ENCODE data around the gene FOXI2. TPM values are rescaled to one million over a fixed set of nuclear protein-coding genes. Genes with fewer than 3 reads are reported as not detected.

Gene FOXI2
- total RNA-seq, 4 donors from 2014 or later, result 0.59 to 0.87 TPM; not detected in 2

GRCh38 chr10:127736222-127736914 is 617 bp upstream of the FOXI2 start:
- 3% methylated on average over 26 to 54 of the region's 66 CpGs for WGBS, 2 donors
- Histone ChIP-seq H3K27ac (no peak overlapping the region), H3K36me3 (no peaks in the 10 kb centered on the region), H3K9me3 (no peaks in the 10 kb centered on the region), H3K4me3 (peak overlapping the region in 1 of 4 donors; percentile 38), H3K4me1 (peaks cover 0 to 32% (median 0%) of the 10 kb centered on the region in 4 donors), H3K27me3 (peaks cover 0 to 65% of the 10 kb centered on the region in 2 donors)
- DNase-seq (ENCODE audit: low spot score in 2 of 2), result no peak
- TF ChIP-seq EP300 (IDR thresholded peaks at IDR 0.05), result no peak
- TF ChIP-seq POLR2A (IDR thresholded peaks at IDR 0.05), result no peak
- no peak for TF ChIP-seq CTCF (IDR thresholded peaks at IDR 0.05)

GRCh38 chr10:127737563-127738511 is 852 bp downstream of the FOXI2 start:
- no peaks in the 10 kb centered on the region for H3K9me3 ChIP-seq
- TF ChIP-seq POLR2A (IDR thresholded peaks at IDR 0.05), result no peak
- TF ChIP-seq EP300 (IDR thresholded peaks at IDR 0.05), result no peak
- no peak for TF ChIP-seq CTCF (IDR thresholded peaks at IDR 0.05)
- DNase-seq (ENCODE audit: low spot score in 2 of 2), result no peak
- H3K4me3 ChIP-seq, result peak overlapping the region in 2 of 4 donors; percentile 1 to 38
- H3K27ac ChIP-seq, result peak overlapping the region in 1 of 4 donors; percentile 44
- no peaks in the 10 kb centered on the region for H3K36me3 ChIP-seq
- WGBS, 2 donors, result 8 to 11% methylated on average over 37 to 47 of the region's 59 CpGs
- H3K27me3 ChIP-seq, result peaks cover 0 to 62% of the 10 kb centered on the region in 2 donors
- peaks cover 0 to 32% (median 0%) of the 10 kb centered on the region in 4 donors for H3K4me1 ChIP-seq

GRCh38 chr10:127738512-127739424 is 1.8 kb downstream of the FOXI2 start:
- Histone ChIP-seq H3K9me3 (no peaks in the 10 kb centered on the region), H3K27ac (no peak overlapping the region), H3K4me1 (peaks cover 0 to 32% (median 0%) of the 10 kb centered on the region in 4 donors), H3K4me3 (no peak overlapping the region), H3K27me3 (peaks cover 0 to 55% of the 10 kb centered on the region in 2 donors), H3K36me3 (no peaks in the 10 kb centered on the region)
- DNase-seq (ENCODE audit: low spot score in 2 of 2), result no peak
- TF ChIP-seq EP300 (IDR thresholded peaks at IDR 0.05), result no peak
- no peak for TF ChIP-seq CTCF (IDR thresholded peaks at IDR 0.05)
- TF ChIP-seq POLR2A (IDR thresholded peaks at IDR 0.05), result no peak
- 19 to 24% methylated on average over 51 to 53 of the region's 59 CpGs for WGBS, 2 donors

GRCh38 chr10:127739908-127740307 is 2.9 kb downstream of the FOXI2 start:
- no peak for DNase-seq (ENCODE audit: low spot score in 2 of 2)
- Histone ChIP-seq H3K4me1 (peaks cover 0 to 32% (median 0%) of the 10 kb centered on the region in 4 donors), H3K27ac (no peak overlapping the region), H3K27me3 (peaks cover 0 to 45% of the 10 kb centered on the region in 2 donors), H3K9me3 (no peaks in the 10 kb centered on the region), H3K36me3 (no peaks in the 10 kb centered on the region), H3K4me3 (no peak overlapping the region)
- no peak for TF ChIP-seq EP300 (IDR thresholded peaks at IDR 0.05)
- no peak for TF ChIP-seq POLR2A (IDR thresholded peaks at IDR 0.05)
- no peak for TF ChIP-seq CTCF (IDR thresholded peaks at IDR 0.05)
- WGBS, 2 donors, result 58 to 70% methylated on average over 1 of the region's 1 CpG

All from tibial nerve (tissue), 4 donors.